Fibroblast of villous mesenchyme (primary cell): Measurements from ENCODE around the gene CISD3. TPM values are rescaled to one million over a fixed set of nuclear protein-coding genes. Genes with fewer than 3 reads are reported as not detected.
A peak's percentile ranks its signal among the peaks of the same experiment; 100 is the strongest.

Source experiments
- DNase-seq: peaks from one replicate; pipeline ENCODE4 v3.0.0-alpha.2; 2010; ENCODE audit warnings: low read depth
- H3K4me3 ChIP-seq: 2 replicates; pipeline ENCODE4 v1.5.1; 2011; ENCODE audit warnings: low read depth, mild to moderate bottlenecking, low read length
- CTCF ChIP-seq: IDR thresholded peaks from 2 replicates; pipeline ENCODE4 v1.5.1; 2012; ENCODE audit warnings: low read depth, mild to moderate bottlenecking, low read length; ENCODE audit not compliant: insufficient read depth
- total RNA-seq: library from RNA; depleted of rRNA; stranded (reverse); fragments of >200 nt; gene quantifications from 2 replicates; pipeline ENCODE4 v1.2.3, GENCODE V29; 2012

The CISD3 gene
- total RNA-seq, 1 donor, result 2.6 TPM

- H3K4me3 ChIP-seq, result peak overlapping the region; percentile 81
- DNase-seq, result peak; percentile 13
- no peak for TF ChIP-seq CTCF
Measured at GRCh38 chr17:38753071-38753506, 22.9 kb downstream of the CISD3 start.

- peak; percentile 47 for TF ChIP-seq CTCF
Measured at GRCh38 chr17:38761612-38762011, 31.5 kb downstream of the CISD3 start.

GRCh38 chr17:38762231-38762630 lies 32.1 kb downstream of the CISD3 start:
- DNase-seq, result no peak
- H3K4me3 ChIP-seq, result no peak overlapping the region
- no peak for TF ChIP-seq CTCF

More at GRCh38 chr17:38761612-38762011, 31.5 kb downstream of the CISD3 start:
- no peak overlapping the region for H3K4me3 ChIP-seq
- DNase-seq, result peak; percentile 33

- H3K4me3 ChIP-seq, result no peak overlapping the region
- no peak for TF ChIP-seq CTCF
- DNase-seq, result no peak
Measured at GRCh38 chr17:38766341-38766740, 36.2 kb downstream of the CISD3 start.

- no peak for TF ChIP-seq CTCF
- DNase-seq, result no peak
- H3K4me3 ChIP-seq, result no peak overlapping the region
Measured at GRCh38 chr17:38768417-38768816, 38.3 kb downstream of the CISD3 start.

GRCh38 chr17:38773258-38773657 lies 43.1 kb downstream of the CISD3 start:
- no peak for TF ChIP-seq CTCF
- no peak for DNase-seq
- H3K4me3 ChIP-seq, result no peak overlapping the region

- TF ChIP-seq CTCF, result no peak
- no peak overlapping the region for H3K4me3 ChIP-seq
- no peak for DNase-seq
Measured at GRCh38 chr17:38777641-38778250, 47.6 kb downstream of the CISD3 start.
